ENCODE measurements around the gene H2AZ1.

Gene H2AZ1

DNA sequence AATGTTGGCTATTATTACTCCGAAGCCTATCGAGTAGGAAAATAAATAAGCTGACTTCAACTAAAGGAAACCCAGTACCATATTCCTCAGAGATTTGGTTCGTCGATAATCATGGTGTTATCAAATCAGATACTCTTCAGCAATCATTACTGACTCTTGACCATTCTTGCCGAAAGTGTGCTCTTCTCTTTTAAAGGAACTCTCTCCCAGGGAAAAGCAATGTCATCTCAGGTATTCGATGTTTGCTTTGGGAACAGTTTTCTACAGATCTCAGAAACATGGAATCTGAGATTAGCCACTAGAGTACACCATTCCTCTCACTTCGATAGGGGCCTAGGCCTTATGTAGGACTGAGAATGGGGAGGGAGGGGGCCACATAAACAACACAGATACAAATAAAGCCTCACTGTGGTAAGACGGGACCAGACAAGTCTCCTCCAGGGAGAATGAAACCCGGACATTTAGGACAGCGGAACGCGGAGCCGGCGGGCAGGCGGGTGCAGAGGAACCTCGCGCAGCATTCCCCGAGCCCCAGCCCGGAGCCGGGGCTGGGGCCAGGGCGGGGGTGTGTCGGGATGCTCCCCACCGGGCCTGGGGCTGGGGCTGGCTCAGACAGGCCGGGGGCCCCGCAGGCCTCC is 4.2 kb downstream of the H2AZ1 start:
- no peak for DNase-seq

DNA sequence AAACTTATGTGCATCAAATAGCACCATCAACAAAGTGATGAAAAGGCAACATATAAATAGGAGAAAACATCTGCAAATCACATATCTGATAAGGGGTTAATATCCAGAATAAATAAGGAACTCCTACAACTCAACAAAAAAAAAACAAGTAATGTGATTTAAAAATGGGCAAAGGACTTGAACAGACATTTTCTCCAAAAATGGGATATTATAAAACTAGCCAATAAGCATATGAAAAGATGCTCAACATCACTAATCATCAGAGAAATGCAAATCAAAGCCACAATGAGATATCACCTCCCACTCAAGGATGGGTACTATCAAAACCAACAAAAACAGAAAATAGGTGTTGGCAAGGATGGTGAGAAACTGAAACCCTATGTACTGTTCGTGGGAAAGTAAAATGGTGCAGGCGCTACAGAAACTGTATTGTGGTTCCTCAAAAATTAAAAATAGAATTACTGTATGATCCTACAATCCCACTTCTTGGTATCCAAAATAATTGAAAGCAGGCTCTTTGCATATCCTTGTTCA is 6.1 kb downstream of the H2AZ1 start:
- DNase-seq = no peak

DNA sequence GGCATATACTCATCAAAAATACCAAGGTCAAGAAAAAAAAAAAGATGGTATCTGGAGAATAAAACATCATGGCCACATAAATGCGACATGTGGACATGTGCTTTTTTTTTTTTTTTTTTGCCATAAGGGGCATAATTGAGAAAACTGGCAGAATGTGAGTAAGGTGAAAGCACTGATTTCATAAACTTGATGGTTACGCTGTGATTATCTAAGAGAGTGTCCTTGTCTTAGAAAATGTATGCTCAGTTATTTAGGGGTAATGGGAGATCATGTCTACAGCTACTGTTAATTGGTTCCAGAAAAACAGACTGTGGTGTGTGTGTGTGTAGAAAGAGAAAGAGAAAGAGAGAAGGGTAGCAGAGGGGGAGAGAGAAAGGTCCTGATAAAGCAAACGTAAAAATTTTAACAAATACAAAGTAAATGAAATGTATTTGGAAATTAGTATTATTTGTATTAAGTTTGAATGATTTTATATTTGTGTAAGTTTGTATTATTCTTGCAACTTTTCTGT is 11.8 kb downstream of the H2AZ1 start:
- no peak for DNase-seq

DNA sequence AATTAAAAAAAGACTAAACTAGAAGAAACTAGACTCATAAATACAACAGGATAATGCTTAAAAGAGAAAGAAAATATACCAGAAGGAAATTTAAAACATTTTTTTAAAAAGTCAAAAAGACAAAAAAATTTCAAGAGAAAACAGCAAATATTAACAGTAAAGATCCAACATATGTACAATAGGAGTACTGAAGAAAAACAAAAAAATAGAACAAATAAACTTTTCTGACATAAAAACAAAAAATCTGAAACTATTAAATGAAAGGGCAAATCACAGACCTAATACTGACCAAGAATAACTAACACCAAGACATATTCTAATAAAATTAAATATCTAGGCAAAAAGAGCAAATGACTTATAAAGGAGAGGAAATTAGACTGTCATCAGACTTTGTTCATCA is 15.2 kb downstream of the H2AZ1 start:
- no peak for DNase-seq

DNA sequence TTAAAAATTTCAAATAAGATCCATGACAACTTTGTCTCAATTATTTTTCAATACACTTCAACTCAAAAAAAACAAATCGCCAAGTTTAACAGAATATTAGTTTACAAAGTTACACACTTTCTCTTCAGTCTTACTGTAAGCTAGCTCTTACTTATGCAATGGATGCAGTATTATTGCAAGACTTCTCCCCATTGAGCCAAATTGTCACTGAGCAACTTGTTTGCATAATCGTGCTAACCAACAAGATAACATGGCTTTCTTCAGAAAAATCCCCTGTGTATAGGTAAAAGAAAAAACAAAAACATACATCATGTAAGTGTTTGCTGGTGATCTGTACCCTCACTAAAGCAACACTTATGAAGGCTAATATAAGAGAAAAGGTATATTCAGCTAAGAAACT is 22.5 kb downstream of the H2AZ1 start:
- no peak for DNase-seq

DNA sequence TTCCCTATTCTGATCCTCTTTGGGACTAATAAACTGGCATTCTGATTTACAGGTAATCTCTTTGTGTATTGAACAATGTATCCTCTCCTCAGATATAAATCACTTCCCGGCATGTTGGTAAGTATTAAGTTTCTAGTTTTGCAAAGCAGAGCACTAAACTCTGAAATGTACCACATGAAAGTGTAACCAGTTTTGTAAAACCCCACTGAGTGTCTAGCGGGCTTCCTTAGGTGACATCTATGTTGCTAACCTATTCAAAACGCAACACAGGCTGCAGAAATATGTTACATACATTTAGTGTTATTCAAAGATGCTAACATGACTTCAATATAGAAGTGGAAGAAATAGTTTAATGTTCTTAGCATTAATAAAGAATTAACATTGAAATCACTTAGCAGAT is 28.9 kb downstream of the H2AZ1 start:
- DNase-seq = no peak

DNA sequence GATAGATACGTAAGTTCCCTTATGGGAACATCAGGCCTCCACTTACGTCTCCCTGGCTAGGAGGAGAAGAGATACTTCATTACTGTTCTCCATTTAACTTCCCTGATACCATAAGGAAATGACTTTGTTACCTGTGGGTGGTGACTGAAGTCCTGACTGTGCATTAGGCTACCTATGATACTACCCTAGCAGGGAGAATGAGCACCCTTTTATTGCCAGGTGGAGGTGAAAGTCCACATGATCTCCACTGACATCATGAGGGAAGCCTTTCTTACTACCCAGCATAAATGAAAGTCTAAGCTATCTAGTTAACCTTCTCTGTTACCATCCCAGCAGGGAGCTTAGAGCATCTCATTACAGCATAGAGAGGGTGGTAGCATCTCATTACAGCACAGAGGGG is 31.4 kb downstream of the H2AZ1 start:
- no peak for DNase-seq

DNA sequence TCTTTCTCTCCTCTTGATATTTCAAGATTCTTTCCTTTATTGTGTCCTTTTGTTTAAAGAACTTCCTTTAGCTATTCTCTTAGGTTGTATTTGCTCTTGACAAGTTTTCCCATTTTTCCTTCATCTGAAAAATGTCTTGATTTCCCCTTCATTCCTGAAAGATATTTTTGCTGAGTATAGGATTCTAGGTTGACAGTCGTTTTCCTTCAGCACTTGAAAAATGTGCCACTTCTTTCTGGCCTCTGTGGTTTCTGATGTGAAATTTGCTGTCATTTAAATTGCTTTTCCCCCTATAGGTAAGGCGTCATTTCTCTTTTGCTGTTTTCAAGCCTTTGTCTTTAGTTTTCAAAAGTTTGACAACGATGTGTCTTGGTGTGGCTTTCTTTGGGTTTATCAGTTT is 32.5 kb downstream of the H2AZ1 start:
- no peak for DNase-seq

DNA sequence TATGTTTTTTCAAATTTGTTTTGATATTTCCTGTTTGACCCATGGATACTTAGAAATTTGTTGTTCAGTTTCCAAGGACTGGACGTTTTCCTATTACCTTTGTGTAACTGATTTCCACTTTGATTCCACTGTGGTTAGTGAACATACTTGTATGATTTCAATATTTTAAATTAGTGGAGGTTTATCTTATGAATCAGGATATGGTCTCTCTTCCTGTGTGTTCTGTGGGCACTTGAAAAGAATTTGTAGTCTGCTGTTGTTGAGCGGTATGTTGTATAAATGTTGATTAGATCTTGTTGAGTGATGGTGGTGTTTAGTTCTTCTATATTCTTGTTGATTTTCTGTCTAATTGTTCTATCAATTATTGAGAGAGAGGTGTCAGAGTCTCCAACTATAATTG is 34.6 kb downstream of the H2AZ1 start:
- no peak for DNase-seq

Measured in activated T-cell treated with anti-CD3 and anti-CD28 coated beads, Interleukin-2, amount 50 U/mL, for 48 hours (primary cell).